Kidney epithelial cell (primary cell): ENCODE data around the gene ALPG. TPM values are rescaled to one million over a fixed set of nuclear protein-coding genes. Genes with fewer than 3 reads are reported as not detected.
"Not testable (repeated sequence)": the region's sequence is repeated elsewhere in the genome, so short reads cannot be mapped to it uniquely, and the experiment has no call there.

Experiments
- DNase-seq: peaks from one replicate; pipeline ENCODE4 v3.0.0-alpha.2; 2010; ENCODE audit warnings: low read depth
- H3K27me3 ChIP-seq: 2 replicates; pipeline ENCODE4 v1.6.0; 2011; ENCODE audit warnings: low read length; ENCODE audit not compliant: control insufficient read depth, insufficient read depth
- H3K36me3 ChIP-seq: 2 replicates; pipeline ENCODE4 v1.5.1; 2011; ENCODE audit warnings: low read length; ENCODE audit not compliant: control insufficient read depth, insufficient read depth
- H3K4me3 ChIP-seq: 2 replicates; pipeline ENCODE4 v1.5.1; 2011; ENCODE audit warnings: low read depth, mild to moderate bottlenecking, control low read depth, low read length
- CTCF ChIP-seq: IDR thresholded peaks from 2 replicates; pipeline ENCODE4 v1.5.1; 2011; ENCODE audit warnings: mild to moderate bottlenecking, moderate library complexity, low read length, control low read depth, inconsistent platforms; ENCODE audit not compliant: insufficient read depth, poor library complexity, severe bottlenecking
- total RNA-seq: library from RNA; depleted of rRNA; stranded (reverse); fragments of >200 nt; gene quantifications from 2 replicates; pipeline ENCODE4 v1.2.3, GENCODE V29; 2015

ALPG gene
- total RNA-seq, 1 donor from 2014 or later, result not detected

DNA sequence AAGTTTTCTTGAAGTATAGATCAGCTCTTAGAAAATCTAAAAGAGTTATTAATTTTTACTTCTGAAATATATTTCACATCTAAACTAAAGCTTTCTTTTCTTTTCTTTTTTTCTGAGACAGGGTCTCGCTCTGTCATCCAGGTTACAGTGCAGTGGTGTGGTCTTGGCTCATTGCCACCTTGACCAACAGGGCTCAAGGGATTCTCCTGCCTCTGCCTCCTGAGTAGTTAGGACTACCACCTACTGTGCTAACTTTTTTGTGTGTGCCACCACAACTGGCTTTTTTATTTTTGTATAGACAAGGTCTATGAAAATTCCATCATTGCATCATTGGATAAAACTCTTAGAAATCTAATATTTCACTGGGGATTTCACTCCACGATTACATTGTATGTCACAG lies 10.0 kb upstream of the ALPG start:
- Histone ChIP-seq H3K27me3 (no peaks in the 10 kb centered on the region), H3K36me3 (no peaks in the 10 kb centered on the region), H3K4me3 (no peak overlapping the region)
- no peak for DNase-seq
- TF ChIP-seq CTCF, result no peak

GRCh38 chr2:232398293-232399034 lies 8.2 kb upstream of the ALPG start:
- no peak for TF ChIP-seq CTCF
- H3K36me3 ChIP-seq, result no peaks in the 10 kb centered on the region
- peaks cover 2% of the 10 kb centered on the region for H3K27me3 ChIP-seq
- no peak for DNase-seq
- H3K4me3 ChIP-seq, result no peak overlapping the region

DNA sequence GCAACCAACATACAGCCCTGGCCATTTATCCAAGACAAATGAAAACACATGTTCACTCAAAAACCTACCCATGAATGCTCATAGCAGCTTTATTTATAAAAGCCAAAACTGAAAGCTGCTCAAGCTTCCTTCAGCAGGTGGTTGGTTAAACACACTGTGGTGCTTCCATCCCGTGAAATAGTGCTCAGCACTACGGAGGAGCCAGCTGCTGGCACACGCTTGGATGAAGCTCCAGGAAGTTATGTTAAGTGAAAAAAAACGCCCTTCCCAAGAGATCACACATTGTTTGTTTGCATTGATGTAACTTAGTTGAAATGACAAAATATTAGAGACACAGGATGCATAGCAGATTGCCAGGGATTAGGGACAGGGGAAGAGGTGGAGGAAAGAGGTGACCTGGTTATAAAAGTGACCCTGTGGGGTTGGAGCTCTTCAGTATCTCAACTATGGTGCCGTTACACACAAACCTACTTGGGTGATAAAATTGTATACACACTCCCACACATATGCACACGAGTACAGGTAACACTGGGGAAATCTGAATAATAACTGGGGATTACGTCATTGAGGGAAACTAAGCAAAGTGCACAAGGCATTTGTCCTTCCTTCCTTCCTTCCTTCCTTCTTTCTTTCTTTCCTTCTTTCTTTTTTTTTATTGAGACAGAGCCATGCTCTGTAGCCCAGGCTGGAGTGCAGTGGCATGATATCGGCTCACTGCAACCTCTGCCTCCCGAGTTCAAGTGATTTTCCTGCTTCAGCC lies 6.2 kb upstream of the ALPG start:
- H3K36me3 ChIP-seq, result no peaks in the 10 kb centered on the region
- peaks cover 2% of the 10 kb centered on the region for H3K27me3 ChIP-seq
- no peak overlapping the region for H3K4me3 ChIP-seq
- TF ChIP-seq CTCF, result no peak
- DNase-seq, result no peak

DNA sequence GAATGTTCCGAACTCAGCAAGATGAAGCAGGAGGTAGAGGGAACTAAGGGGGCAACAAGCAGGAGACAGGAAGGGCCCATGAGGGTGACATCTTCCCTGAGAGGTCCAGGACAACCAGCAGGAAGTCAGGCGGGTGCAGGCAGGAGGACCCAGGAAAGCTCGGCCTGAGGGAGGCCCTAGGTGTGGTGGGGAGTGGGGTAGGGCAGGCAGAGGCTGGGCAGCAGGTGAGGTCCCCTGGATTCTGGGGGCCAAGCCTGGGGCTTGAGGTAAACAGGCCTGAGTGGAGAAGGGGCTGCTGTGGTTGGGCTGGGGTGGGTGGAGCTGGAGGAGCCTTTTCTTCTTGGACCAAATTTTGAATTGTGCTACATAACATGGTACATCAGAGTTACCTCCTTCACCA lies 4.1 kb upstream of the ALPG start:
- TF ChIP-seq CTCF, result no peak
- Histone ChIP-seq H3K27me3 (peaks cover 2% of the 10 kb centered on the region), H3K36me3 (no peaks in the 10 kb centered on the region), H3K4me3 (no peak overlapping the region)
- no peak for DNase-seq

- Histone ChIP-seq H3K4me3 (no peak overlapping the region), H3K27me3 (peaks cover 20% of the 10 kb centered on the region), H3K36me3 (no peaks in the 10 kb centered on the region)
- DNase-seq, result no peak
- TF ChIP-seq CTCF, result no peak
These were observed 617 bp upstream of the ALPG start for GRCh38 chr2:232405943-232406510.

DNA sequence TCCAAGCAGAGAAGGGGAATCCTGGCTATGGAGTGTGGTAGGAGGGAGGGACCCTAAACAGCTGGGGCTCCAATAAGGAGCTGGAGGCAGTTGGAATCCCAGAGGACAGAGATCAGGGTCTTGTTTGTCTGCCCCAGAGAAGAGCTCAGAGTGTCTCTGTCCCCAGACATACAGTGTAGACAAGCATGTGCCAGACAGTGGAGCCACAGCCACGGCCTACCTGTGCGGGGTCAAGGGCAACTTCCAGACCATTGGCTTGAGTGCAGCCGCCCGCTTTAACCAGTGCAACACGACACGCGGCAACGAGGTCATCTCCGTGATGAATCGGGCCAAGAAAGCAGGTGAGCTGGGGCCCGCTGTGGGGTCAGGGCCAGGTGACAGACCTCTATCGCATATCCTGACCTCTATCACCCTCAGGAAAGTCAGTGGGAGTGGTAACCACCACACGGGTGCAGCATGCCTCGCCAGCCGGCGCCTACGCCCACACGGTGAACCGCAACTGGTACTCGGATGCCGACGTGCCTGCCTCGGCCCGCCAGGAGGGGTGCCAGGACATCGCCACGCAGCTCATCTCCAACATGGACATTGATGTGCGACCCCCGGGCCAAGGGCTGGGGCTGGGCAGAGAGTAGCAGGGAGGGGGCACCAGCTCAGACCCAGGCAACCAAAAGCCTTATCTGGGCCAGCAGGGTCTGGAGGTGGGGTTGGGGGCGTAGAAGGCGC lies 945 bp downstream of the ALPG start:
- not testable (repeated sequence) for H3K36me3 ChIP-seq, DNase-seq, H3K4me3 ChIP-seq
- H3K27me3 ChIP-seq, result peaks cover 19% of the 10 kb centered on the region

DNA sequence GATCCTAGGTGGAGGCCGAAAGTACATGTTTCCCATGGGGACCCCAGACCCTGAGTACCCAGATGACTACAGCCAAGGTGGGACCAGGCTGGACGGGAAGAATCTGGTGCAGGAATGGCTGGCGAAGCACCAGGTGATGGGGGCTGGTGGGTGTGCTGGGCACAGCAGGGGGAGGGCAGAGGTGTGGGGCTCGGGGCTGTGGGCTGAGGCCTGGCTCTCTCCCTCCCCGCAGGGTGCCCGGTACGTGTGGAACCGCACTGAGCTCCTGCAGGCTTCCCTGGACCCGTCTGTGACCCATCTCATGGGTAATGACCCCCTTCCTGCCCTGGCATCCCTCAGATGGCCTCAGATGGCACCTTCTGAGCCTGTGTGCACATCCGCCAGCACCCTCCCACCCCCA lies 1.6 kb downstream of the ALPG start:
- H3K36me3 ChIP-seq, H3K4me3 ChIP-seq, DNase-seq: not testable (repeated sequence)
- H3K27me3 ChIP-seq, result peaks cover 23% of the 10 kb centered on the region

GRCh38 chr2:232409617-232410016 lies 3.0 kb downstream of the ALPG start:
- H3K4me3 ChIP-seq, DNase-seq, H3K36me3 ChIP-seq: not testable (repeated sequence)
- peaks cover 26% of the 10 kb centered on the region for H3K27me3 ChIP-seq
